ENCODE measurements around the gene TMEM259.

The TMEM259 gene

GRCh38 chr19:1020868-1021425 is at the start of gene TMEM259:
Gene TMEM259, minus strand, starts transcription at chr19:1021123. Its CDS starts 127 bp downstream, at chr19:1020996.
- FAIRE-seq, result no peak
- peak; percentile 95 for DNase-seq (ENCODE audit: low spot score)

DNA sequence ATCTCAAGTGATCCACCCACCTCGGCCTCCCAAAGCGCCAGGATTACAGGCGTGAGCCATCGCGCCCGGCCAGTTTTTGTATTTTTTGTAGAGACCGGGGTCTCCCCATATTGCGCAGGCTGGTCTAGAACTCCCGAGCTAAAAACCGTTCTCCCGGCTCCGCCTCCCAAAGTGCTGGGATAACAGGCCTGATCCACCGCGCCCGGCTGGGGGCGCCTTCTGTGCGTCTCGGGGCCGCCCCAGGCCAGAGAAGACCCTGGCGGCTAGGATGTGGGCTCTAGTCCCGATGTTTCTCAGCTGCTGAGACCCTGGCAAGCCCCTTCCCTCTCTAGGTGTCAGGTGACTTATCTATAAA is 49.6 kb upstream of the TMEM259 start:
- FAIRE-seq (no peak), DNase-seq (ENCODE audit: low spot score) (no peak)

GRCh38 chr19:1069009-1069779 is 48.3 kb upstream of the TMEM259 start:
- DNase-seq (ENCODE audit: low spot score) (no peak), FAIRE-seq (no peak)

GRCh38 chr19:1068009-1069001 is 47.4 kb upstream of the TMEM259 start:
- DNase-seq (ENCODE audit: low spot score) (no peak), FAIRE-seq (no peak)

GRCh38 chr19:1067341-1067957 is 46.5 kb upstream of the TMEM259 start:
- DNase-seq (ENCODE audit: low spot score), result no peak
- FAIRE-seq, result no peak

DNA sequence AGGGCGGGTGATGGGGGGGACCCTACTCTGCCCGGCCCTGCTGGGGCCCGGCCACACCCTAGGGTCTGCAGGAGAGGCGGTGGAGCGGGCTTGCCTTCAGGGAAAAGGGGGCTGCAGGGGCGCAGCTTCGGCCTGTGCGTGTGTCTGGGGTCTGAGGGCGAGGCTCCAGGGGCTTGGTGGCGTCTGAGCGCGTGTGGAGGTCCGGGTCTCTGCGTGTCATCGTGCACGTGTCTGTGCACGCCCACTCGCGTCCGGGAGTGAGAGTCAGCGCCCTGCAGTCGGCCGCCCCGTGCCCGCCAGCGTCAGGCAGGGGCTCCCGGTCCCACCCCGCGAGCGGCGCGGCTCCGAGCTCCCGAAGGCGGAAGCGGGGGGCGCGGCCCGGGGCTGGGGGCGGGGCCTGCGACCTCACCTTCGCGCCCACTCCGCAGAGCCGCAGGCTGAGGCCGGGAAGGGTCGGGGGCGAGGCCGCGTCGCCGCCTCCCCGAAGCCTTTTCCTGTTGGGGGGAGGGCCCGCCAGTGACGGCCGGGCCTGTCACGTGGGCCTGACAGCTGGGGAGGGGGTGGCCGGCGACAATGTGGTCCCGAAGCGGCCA is 45.9 kb upstream of the TMEM259 start, which contains the start of gene ARHGAP45:
Gene ARHGAP45 (plus strand): TSS at position 420 of the 593 bp plus-strand sequence. CDS start 239 bp downstream, outside the sequence.
- FAIRE-seq (no peak), DNase-seq (ENCODE audit: low spot score) (no peak)

- FAIRE-seq, result no peak
- no peak for DNase-seq (ENCODE audit: low spot score)
Measured at GRCh38 chr19:1066251-1066747, 45.4 kb upstream of the TMEM259 start.

DNA sequence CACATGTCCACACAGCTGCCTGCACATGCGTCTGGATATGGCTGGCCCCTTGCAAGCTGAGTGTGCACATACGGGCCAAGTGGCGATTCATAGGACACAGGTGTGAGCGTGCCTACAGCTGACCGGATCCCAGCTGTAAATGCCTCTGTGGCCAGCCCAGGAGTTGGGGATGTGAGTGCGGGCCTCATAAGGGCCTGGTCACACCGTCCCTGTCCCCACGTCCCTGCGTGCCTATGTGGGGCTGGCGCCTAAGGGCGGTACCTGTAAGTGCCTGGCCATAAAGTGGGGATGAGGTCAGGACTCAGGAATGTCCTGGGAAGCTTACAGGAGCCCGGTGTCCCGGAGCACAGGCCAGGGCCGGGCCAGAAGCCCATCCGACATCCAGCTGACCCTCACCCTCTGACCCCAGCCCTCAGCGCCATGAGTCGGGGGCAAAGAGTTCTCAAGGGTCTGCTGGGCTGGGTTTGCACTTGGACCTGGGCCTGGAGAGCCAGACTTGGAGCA is 44.7 kb upstream of the TMEM259 start:
- FAIRE-seq, result no peak
- peak; percentile 44 for DNase-seq (ENCODE audit: low spot score)

DNA sequence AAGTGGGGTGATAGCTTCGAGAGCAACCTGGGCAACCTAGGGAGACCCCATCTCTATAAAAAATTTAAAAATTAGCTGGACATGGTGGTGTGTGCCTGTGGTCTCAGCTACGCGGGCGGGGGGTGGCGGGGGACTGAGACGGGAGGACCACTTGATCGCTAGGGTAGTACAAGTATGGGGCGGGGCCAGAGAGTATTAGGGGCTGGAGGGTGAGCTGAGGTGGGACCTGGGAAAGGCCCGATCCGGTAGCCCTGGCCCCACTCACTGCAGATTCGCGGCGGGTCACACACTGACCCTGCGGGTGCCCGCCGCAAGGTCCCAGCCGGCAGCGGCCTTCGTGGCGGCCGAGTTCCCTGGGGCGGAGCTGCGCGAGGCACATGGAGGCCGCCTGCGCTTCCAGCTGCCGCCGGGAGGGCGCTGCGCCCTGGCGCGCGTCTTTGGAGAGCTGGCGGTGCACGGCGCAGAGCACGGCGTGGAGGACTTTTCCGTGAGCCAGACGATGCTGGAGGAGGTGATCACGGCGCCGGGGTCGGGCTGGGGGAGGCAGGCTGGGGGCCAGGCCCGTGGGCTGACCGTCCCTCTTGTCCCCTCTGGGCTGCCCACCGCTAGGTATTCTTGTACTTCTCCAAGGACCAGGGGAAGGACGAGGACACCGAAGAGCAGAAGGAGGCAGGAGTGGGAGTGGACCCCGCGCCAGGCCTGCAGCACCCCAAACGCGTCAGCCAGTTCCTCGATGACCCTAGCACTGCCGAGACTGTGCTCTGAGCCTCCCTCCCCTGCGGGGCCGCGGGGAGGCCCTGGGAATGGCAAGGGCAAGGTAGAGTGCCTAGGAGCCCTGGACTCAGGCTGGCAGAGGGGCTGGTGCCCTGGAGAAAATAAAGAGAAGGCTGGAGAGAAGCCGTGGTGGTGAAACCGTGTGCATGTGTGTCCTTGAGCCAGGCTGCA is 44.0 kb upstream of the TMEM259 start:
- DNase-seq (ENCODE audit: low spot score) (no peak), FAIRE-seq (no peak)

GRCh38 chr19:1063909-1064660 is 43.2 kb upstream of the TMEM259 start:
- DNase-seq (ENCODE audit: low spot score), result no peak
- FAIRE-seq, result no peak

GRCh38 chr19:1063030-1063908 is 42.3 kb upstream of the TMEM259 start:
- DNase-seq (ENCODE audit: low spot score) (no peak), FAIRE-seq (no peak)

GRCh38 chr19:1062387-1063029 is 41.6 kb upstream of the TMEM259 start:
- FAIRE-seq, result no peak

GRCh38 chr19:1061987-1062386 is 41.1 kb upstream of the TMEM259 start:
- DNase-seq (ENCODE audit: low spot score) (no peak), FAIRE-seq (no peak)

More at GRCh38 chr19:1062387-1063029, 41.6 kb upstream of the TMEM259 start:
- DNase-seq (ENCODE audit: low spot score), result no peak

GRCh38 chr19:1060689-1061088 is 39.8 kb upstream of the TMEM259 start:
- no peak for DNase-seq (ENCODE audit: low spot score)
- no peak for FAIRE-seq

DNA sequence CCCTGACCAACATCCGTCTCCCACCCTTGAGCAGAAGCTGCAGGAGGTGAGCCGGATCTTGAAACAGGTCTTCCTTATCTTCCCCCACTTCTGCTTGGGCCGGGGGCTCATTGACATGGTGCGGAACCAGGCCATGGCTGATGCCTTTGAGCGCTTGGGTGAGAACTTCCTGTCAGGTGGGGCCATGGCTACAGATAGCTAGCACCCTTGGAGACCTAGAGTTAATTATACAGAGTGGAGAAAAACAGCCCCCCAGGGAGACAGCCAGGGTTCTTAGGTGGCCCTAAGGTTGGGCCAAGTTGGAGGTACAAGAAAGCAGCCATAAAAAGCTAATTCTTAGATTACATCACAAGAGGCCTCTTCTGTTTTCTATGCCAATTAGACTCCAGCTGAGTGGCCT is 37.2 kb upstream of the TMEM259 start:
- FAIRE-seq, result no peak
- no peak for DNase-seq (ENCODE audit: low spot score)

GRCh38 chr19:1057176-1057855 is 36.4 kb upstream of the TMEM259 start:
- FAIRE-seq, result no peak

More at GRCh38 chr19:1057176-1057855, 36.4 kb upstream of the TMEM259 start:
- no peak for DNase-seq (ENCODE audit: low spot score)
